IPS-15b (cell line): ENCODE data around the gene TRIM10.
"Not testable (repeated sequence)": the region's sequence is repeated elsewhere in the genome, so short reads cannot be mapped to it uniquely, and the experiment has no call there.

Experiments used
- H3K27me3 ChIP-seq: one replicate; pipeline ENCODE4 v1.6.1; 2013; ENCODE audit warnings: low read length; ENCODE audit not compliant: control insufficient read depth, insufficient read depth
- H3K36me3 ChIP-seq: one replicate; pipeline ENCODE4 v1.6.1; 2013; ENCODE audit warnings: low read length; ENCODE audit not compliant: control insufficient read depth, insufficient read depth
- H3K4me1 ChIP-seq: one replicate; pipeline ENCODE4 v1.6.1; 2013; ENCODE audit warnings: mild to moderate bottlenecking, low read length; ENCODE audit not compliant: control insufficient read depth, insufficient read depth
- H3K4me3 ChIP-seq: one replicate; pipeline ENCODE4 v1.5.1; 2013; ENCODE audit warnings: low read depth, low read length
- H3K9ac ChIP-seq: one replicate; pipeline ENCODE4 v1.6.1; 2013; ENCODE audit warnings: low read depth, mild to moderate bottlenecking, low read length
- H3K9me3 ChIP-seq: one replicate; pipeline ENCODE4 v1.6.1; 2013; ENCODE audit warnings: mild to moderate bottlenecking, low read length; ENCODE audit not compliant: control insufficient read depth, insufficient read depth

TRIM10 gene

DNA sequence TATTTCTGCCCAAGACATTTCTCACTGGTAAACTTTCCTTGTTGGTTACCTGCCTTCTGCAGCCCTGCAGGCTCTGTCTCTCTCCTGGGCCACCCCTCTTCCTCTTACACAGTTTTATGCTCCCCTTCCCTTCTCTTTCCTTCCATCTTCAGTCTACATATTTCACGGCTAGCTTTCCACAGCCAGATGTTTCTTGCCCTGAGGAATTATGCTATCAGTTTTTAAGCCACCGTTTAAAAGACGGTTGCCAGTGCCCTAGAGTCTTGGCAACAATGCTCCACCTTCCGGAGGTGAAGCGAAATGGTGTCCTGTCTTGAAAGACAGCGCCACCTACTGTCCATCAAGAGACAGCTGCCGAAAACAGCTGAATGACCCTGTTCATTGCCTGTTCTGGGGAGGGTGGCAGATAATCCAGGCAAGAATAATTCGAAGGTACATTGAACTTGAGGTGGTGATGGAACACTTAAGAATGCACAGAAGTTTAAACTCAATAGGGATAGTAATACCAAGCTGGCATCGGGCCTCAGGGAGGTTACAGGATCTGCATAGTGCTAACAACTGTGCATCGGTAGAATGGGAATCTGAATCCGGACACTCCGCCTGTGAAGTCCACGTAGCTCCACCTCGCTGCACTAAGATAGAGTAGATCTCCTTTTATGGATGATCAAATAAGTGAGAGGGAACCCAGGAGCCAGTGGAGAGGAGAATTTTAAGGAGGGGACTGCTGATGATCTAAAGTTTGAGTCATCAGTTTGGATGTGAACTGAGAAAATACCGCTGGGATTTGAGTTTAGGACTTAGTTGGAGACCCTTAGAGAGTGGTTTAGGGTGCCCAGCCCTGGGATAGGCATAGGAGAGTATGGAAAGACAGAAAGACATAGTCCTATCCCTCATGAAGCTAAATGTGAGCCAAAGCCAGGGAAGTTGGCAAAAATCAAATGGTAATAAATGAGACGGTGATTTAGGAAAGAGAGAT is 29.8 kb downstream of the TRIM10 start:
- Histone ChIP-seq H3K9ac (no peak overlapping the region), H3K4me3 (peak overlapping the region; percentile 14), H3K27me3 (peaks cover 64% of the 10 kb centered on the region), H3K36me3 (no peaks in the 10 kb centered on the region), H3K9me3 (no peaks in the 10 kb centered on the region), H3K4me1 (no peaks in the 10 kb centered on the region)

DNA sequence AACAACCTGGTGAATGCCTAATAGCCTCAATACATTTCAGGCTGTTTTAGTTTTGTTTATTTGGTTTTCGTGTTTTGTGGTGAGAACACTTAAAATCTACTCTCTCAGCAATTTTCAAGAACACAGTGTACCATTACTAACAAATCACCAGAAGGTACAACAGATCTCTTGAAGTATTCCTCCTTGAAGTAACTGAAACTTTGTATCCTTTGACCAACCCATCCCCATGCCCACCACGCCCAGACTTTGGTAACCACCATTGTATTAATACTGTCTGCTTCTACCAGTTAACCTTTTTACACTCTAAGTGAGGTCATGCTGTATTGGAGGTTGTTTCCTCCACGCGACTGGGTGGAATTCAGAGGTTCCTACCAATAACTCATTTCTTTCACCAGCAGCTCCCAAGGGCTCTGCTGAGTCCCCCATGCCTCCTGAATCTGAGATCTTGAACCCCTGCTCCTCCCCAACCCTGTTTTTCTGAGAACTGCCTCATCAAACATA is 30.8 kb downstream of the TRIM10 start:
- Histone ChIP-seq H3K9ac (no peak overlapping the region), H3K4me3 (no peak overlapping the region), H3K9me3 (no peaks in the 10 kb centered on the region), H3K27me3 (peaks cover 72% of the 10 kb centered on the region), H3K36me3 (no peaks in the 10 kb centered on the region), H3K4me1 (no peaks in the 10 kb centered on the region)

DNA sequence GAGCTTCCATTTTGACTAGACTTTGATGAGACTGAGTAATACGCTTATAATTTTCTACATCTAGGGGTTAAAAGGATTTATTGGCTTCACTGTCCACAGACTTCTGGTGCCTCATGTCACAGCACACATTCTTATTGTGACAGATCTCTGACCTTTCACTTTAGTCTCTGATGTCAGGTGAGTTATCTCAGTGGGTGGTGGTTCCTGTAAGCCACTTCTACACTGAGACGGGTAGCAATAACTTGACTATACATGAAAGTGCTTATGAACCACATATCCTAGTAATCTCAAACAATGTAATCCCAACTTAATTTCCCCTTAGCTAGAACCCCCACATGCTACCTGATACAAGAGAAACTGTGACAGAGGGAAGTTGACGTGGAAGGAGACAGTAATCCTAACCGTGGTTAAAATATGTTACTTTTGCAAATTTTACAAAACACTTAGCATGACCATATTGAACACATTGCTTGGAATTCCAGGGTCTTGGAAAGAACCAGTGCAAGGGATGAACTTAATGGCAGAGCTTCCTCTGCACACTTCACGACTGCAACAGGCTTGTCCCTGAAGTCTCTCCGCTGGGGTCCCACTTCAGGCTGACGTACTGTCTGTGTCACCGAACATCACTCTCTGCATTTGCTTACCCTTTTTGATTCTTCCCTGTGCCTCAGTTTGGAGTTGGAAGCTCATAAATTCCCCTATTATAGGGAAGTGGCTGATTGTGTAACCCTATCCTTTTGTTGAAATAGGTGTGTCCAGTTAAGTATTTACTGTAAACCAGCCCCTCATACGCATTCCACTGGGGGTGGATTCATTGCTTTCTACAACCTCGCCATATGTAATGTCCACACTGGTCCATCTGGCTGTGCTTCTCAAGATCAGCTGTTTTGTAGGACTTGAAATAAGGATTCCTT is 31.5 kb downstream of the TRIM10 start:
- Histone ChIP-seq H3K9me3 (no peaks in the 10 kb centered on the region), H3K9ac (no peak overlapping the region), H3K27me3 (peaks cover 79% of the 10 kb centered on the region), H3K36me3 (no peaks in the 10 kb centered on the region), H3K4me3 (no peak overlapping the region), H3K4me1 (no peaks in the 10 kb centered on the region)

DNA sequence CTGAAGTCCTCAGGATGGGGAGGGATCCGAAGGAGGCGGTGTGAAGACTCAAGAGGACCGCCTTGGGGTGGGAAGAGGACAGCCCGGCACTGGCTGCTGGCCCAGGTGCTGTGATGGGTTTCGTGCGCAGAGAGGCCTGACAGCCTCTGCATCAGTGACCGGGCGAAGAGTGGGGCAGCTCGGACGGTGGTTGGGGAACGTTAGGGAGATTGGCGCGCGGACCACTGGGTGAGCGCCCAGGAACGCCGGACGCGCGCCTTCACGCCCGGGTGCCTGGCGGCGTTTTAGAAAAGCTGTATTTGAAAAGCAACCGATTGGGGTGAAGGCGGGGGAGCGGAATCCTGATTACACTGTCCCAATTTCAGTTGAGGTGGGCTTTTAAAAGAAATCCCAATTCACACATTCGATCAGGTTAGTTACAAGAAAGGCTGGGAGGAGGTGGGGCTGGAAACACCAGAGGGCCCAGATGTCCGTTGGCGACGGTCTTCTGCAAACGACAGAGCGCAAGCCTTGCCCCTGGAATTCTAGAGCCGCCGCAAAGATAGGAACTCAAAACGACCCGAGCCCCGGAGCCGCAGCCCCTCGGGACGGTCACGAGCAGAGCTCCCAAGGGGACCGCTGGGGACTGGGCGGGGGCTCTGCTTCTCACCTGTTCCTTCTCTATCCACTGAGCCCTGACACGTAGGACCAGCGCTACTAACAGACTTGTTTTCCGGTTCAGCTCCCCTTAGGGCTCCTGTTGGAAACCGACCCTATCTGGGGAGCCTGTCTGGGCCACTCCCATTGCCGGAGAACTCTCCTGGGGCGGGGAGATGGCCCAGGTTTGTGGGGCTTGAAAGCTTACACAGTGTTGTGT is 33.5 kb downstream of the TRIM10 start:
- no peak overlapping the region for H3K9ac ChIP-seq
- peaks cover 79% of the 10 kb centered on the region for H3K27me3 ChIP-seq
- no peaks in the 10 kb centered on the region for H3K4me1 ChIP-seq
- H3K36me3 ChIP-seq = no peaks in the 10 kb centered on the region
- peak overlapping the region; percentile 70 for H3K4me3 ChIP-seq
- no peaks in the 10 kb centered on the region for H3K9me3 ChIP-seq

DNA sequence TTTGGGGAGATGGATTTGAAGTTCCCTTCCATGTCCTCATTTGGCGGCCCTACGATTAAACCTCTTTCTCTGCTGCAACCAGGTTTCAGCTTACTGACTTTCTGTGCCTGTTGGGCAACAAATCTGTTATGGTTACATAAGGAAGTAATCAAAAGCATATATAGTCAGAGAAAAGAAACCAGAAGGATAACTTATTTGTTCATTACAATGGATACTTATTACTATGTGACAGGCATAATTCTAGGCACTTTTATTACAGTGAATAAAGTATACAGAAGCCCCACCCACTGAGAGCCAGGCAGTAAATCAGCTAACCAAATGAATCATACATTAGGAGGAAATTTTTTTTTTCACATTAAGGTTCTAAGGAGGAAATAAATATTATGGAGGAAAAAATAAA is 38.5 kb downstream of the TRIM10 start:
- no peak overlapping the region for H3K9ac ChIP-seq
- H3K27me3 ChIP-seq = peaks cover 34% of the 10 kb centered on the region
- H3K4me1 ChIP-seq = no peaks in the 10 kb centered on the region
- no peaks in the 10 kb centered on the region for H3K36me3 ChIP-seq
- no peak overlapping the region for H3K4me3 ChIP-seq
- no peaks in the 10 kb centered on the region for H3K9me3 ChIP-seq

DNA sequence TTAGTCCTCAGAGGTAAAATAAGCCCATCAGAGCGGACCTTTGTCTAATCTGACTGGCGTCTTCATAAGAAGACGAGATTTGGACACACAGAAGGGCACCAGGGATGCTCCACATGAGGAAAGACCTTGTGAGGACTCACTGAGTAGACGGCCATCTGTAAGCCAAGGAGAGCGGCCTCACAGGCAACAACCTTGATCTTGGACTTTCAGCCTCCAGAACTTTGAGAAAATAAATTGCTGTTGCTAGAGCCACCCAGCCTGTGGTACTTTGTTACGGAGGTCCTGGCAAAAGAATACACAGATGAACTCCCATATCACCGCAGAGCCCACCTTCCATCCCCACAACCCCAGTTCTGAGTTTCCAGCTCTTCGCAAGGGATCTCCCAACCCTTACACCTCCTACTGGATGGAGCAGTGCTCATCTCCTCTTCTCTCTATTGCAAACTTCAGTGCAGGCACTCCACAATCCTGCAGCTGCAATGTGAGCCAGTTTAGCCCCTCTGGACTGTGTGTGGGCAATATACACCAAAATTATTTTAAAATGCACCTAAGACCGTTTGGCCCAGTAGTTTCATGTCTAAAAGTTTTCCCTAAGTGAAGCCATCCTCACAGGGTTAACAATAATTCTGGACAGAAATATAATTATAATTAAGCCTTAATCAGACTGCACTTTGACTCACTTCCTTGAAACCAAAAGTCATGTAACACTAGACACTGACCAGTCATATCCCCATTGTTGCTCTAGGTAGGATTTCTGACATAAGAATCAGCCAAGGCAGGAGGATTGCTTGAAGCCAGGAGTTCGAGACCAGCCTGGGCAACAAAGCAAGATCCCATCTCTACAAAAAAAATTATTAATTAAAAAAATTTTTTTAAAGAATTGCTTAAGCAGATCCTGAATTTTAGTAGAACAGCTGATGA is 39.3 kb downstream of the TRIM10 start:
- H3K9me3 ChIP-seq = no peaks in the 10 kb centered on the region
- H3K36me3 ChIP-seq = no peaks in the 10 kb centered on the region
- H3K4me3 ChIP-seq = no peak overlapping the region
- no peaks in the 10 kb centered on the region for H3K4me1 ChIP-seq
- H3K27me3 ChIP-seq = peaks cover 26% of the 10 kb centered on the region
- no peak overlapping the region for H3K9ac ChIP-seq

DNA sequence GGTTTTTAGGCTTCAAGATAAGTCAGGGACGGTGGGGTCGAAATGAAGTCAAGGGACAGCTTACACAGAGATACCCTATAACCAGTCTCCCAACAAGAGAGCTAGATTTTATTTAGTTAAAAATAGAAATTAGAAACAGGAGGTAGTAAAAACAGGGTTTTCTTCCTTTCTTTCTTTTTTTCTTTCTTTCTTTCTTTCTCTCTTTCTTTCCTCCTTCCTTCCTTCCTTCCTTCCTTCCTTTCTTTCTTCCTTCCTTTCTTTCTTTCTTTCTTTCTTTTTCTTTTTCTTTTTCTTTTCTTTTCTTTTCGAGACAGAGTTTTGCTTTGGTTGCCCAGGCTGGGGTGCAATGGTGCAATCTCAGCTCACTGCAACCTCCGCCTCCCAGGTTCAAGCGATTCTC is 42.3 kb downstream of the TRIM10 start:
- H3K4me1 ChIP-seq, H3K9ac ChIP-seq, H3K36me3 ChIP-seq, H3K4me3 ChIP-seq, H3K9me3 ChIP-seq, H3K27me3 ChIP-seq: not testable (repeated sequence)

DNA sequence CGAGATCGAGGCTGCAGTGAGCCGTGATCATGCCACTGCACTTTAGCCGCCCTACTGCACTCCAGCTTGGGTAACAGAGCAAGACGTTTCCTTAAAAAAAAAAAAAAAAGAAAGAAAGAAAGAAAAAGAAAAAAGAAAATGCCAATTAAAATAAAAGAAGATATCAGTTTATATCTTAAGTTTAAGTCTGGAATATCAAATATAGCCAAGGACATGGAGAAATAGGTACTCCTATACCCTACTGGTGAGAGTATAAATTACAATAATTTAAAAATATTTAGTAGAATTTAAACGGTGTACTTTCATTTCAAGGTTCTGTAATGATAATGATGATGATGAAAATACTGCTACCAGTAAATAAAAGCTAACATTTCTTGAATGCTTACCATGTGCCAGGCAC is 44.3 kb downstream of the TRIM10 start:
- H3K27me3 ChIP-seq = peaks cover 28% of the 10 kb centered on the region
- no peaks in the 10 kb centered on the region for H3K36me3 ChIP-seq
- H3K4me3 ChIP-seq = no peak overlapping the region
- H3K9me3 ChIP-seq = no peaks in the 10 kb centered on the region
- H3K9ac ChIP-seq = no peak overlapping the region
- no peaks in the 10 kb centered on the region for H3K4me1 ChIP-seq

DNA sequence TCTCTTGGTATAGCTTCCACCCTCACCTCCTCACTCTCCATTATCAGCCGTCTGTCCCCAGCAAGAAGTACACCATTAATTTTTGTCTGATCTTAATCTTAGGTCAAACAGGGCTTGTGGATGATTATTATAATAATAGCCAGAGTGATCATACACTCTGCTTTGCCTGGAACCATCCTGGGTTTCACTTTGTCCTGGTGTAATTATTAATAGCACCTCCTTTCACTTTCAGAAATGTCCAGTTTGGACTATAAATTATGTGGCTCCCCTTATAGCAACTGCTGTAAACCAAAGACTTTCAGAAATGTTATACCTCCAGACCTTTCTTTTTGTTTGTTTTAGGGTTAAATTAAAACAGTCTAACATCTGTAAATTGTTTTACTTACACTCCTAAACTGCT is 47.2 kb downstream of the TRIM10 start:
- Histone ChIP-seq H3K36me3 (no peaks in the 10 kb centered on the region), H3K27me3 (peaks cover 42% of the 10 kb centered on the region), H3K9ac (no peak overlapping the region), H3K9me3 (no peaks in the 10 kb centered on the region), H3K4me1 (no peaks in the 10 kb centered on the region), H3K4me3 (no peak overlapping the region)

DNA sequence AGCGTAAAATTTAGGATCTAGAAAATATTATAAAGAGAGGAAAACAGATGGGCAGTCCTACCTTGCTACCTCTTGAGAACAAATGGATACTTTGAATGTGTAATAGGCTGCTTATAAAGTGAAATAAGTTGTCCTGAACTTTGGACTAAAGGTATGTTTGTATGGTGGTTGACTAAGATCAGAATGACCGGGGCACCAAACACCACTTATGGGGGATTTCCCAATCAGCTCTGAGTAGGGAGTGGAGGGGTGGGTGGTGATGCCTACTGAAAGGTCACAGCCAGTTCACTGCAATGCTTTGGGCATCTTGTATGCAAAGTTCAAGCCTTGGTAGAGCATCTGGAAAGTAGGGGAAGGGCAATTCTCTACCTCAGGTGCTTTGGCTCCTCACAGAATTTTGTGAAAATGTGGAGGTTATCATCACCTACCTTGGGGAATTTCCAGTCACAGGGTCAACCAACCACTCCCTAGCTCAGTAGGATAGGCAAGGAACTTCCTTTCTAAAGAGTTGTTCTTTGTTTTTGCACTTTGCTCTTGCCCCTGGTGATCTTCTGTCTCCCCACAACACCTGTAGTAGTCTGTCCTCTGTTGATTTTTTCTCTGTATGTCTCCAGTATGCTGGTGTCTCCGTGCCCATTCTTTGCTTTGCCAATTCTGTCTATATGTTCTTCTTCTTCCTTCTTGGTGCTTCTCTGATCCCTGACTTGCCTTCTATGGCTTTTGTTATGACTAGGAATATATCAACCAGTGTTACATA is 47.8 kb downstream of the TRIM10 start, which contains the start of gene TRIM31:
TRIM31 (minus strand) TSS at position 88 of the 757 bp plus-strand sequence. CDS start 285 bp downstream, outside the sequence.
- peaks cover 46% of the 10 kb centered on the region for H3K27me3 ChIP-seq
- no peak within 1 kb of the TSS for H3K4me3 ChIP-seq
- H3K9ac ChIP-seq = no peak within 1 kb of the TSS
- no peaks in the 10 kb centered on the region for H3K4me1 ChIP-seq
- no peaks in the 10 kb centered on the region for H3K36me3 ChIP-seq
- H3K9me3 ChIP-seq = no peaks in the 10 kb centered on the region
